HCT116 (cell line): ENCODE results near the gene DEPDC7.

ENCODE experiments used
- CEBPB ChIP-seq: IDR thresholded peaks from 2 replicates; pipeline ENCODE4 v1.6.1; 2012; ENCODE audit warnings: low read depth
- CTCF ChIP-seq, 3 experiments: fragments of 200-600 bp in 1 of 3; sonication (generic) in 1 of 3; IDR thresholded peaks in 2 of 3; conservative IDR thresholded peaks in 1 of 3; 2 replicates each; pipeline ENCODE4 v1.5.1; 2012 to 2017; ENCODE audit warnings: low read depth in 2 of 3, low read length in 2 of 3, antibody characterized with exemption in 1 of 3, borderline replicate concordance in 1 of 3, control low read depth in 1 of 3, mild to moderate bottlenecking in 1 of 3, mixed read lengths in 1 of 3, mixed run types in 1 of 3, moderate library complexity in 1 of 3; ENCODE audit not compliant: insufficient read depth in 1 of 3
- POLR2A ChIP-seq: IDR thresholded peaks from 2 replicates; pipeline ENCODE4 v1.7.0; 2011; ENCODE audit warnings: borderline replicate concordance; ENCODE audit not compliant: insufficient read depth, insufficient read length; ENCODE audit errors: extremely low read depth
- SIN3A ChIP-seq: IDR thresholded peaks from 2 replicates; pipeline ENCODE4 v1.6.1; 2012; ENCODE audit warnings: low read depth

- TF ChIP-seq POLR2A (no peak), SIN3A (no peak), CEBPB (no peak), CTCF (IDR thresholded peaks at IDR 0.05 in 2 of 3, conservative IDR thresholded peaks at IDR 0.05 in 1 of 3; ENCODE audit: borderline replicate concordance in 1 of 3, insufficient read depth in 1 of 3, low read depth in 2 of 3, low read length in 2 of 3) (no peak)
Observed at GRCh38 chr11:33017478-33017877, 1.8 kb downstream of the DEPDC7 start.
